Loucy (cell line): ENCODE measurements around the gene LOC101059915.

Source experiments
- EZH2phosphoT487 ChIP-seq: fragments of 200-600 bp; IDR thresholded peaks from 2 replicates; pipeline ENCODE4 v1.6.1; 2018; ENCODE audit warnings: antibody characterized with exemption, mild to moderate bottlenecking, moderate library complexity, borderline replicate concordance
- TF ChIP-seq, protein P1 (sequence below): fragments of 200-600 bp; sonication (generic); conservative IDR thresholded peaks from 2 replicates; pipeline ENCODE4 v1.5.1; 2014; ENCODE audit warnings: mild to moderate bottlenecking, antibody characterized with exemption, low read length

DNA sequence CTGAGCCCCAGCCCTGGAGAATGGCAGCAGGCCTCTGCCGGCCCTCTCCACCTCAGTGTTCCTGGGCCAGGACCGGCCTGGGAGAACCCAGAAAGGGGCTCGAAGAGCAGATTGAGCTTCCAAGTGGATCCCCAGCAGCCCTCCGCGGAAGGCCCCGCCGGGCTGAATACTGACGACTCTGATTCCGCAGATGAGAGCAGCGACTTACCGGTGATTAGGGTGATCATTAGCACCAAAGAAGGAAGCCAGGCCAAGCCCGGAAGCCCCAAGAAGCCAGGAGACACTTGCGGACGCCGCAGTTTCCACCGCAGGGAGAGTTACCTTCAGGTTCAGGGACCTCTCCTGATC is 876 bp downstream of the LOC101059915 start:
- TF ChIP-seq, protein P1, sequence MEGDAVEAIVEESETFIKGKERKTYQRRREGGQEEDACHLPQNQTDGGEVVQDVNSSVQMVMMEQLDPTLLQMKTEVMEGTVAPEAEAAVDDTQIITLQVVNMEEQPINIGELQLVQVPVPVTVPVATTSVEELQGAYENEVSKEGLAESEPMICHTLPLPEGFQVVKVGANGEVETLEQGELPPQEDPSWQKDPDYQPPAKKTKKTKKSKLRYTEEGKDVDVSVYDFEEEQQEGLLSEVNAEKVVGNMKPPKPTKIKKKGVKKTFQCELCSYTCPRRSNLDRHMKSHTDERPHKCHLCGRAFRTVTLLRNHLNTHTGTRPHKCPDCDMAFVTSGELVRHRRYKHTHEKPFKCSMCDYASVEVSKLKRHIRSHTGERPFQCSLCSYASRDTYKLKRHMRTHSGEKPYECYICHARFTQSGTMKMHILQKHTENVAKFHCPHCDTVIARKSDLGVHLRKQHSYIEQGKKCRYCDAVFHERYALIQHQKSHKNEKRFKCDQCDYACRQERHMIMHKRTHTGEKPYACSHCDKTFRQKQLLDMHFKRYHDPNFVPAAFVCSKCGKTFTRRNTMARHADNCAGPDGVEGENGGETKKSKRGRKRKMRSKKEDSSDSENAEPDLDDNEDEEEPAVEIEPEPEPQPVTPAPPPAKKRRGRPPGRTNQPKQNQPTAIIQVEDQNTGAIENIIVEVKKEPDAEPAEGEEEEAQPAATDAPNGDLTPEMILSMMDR, result no peak
- no peak for TF ChIP-seq EZH2phosphoT487
